GM19452 (cell line): ENCODE data around the gene GYPC.
A peak's percentile ranks its signal among the peaks of the same experiment; 100 is the strongest.
"Not testable (repeated sequence)": the region's sequence is repeated elsewhere in the genome, so short reads cannot be mapped to it uniquely, and the experiment has no call there.

ENCODE experiments used
- ATAC-seq: cut with Tn5 transposase; IDR thresholded peaks from one replicate; pipeline ENCODE4 v1.9.1; 2021; ENCODE audit not compliant: unreplicated experiment

GYPC gene, protein sequence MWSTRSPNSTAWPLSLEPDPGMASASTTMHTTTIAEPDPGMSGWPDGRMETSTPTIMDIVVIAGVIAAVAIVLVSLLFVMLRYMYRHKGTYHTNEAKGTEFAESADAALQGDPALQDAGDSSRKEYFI

DNA sequence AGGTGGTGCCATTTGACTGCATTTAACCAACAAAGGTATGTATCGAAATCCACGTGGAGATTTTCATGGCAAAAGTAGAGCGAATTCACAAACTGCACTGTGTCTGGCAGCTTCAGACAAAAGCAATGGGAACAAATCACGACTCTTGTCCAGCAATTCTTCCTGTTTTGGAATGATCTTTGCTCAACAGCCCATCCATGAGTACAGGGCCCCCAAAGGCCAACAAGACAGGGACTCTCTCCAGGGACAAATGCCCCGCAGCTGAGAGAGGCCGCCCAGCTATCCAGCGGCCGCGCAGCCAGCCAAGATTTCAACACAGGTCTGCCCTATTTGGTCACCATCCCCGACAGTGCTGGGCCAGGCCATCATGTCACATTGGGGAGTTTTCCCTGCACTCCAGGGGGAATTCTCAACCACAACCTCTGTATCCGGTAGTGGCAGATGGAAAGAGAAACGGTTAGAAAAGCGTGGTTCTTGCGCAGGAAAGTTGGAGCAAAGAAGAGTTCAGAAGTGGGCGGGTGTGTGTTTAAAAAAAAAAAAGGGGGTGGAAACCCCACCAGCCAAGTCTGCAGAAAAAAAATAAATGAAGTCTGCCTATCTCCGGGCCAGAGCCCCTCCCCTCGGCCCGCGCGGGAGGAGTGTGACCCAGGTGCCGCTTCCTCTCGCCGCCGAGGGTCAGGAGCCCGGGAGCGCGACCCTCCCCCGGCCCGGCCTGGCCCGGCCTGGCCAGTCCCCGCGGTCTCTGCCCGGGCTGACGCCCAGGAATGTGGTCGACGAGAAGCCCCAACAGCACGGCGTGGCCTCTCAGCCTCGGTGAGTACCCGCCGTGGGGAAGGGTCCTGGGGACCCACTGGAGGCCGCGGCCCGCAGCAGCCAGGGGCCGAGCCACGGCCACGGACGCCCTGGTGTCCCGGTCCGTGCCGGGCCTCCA, at the start of gene GYPC:
GYPC (plus strand) TSS at position 659 of the 931 bp plus-strand sequence; CDS start at position 765, 106 bp downstream.
- peak; percentile 29 for ATAC-seq

DNA sequence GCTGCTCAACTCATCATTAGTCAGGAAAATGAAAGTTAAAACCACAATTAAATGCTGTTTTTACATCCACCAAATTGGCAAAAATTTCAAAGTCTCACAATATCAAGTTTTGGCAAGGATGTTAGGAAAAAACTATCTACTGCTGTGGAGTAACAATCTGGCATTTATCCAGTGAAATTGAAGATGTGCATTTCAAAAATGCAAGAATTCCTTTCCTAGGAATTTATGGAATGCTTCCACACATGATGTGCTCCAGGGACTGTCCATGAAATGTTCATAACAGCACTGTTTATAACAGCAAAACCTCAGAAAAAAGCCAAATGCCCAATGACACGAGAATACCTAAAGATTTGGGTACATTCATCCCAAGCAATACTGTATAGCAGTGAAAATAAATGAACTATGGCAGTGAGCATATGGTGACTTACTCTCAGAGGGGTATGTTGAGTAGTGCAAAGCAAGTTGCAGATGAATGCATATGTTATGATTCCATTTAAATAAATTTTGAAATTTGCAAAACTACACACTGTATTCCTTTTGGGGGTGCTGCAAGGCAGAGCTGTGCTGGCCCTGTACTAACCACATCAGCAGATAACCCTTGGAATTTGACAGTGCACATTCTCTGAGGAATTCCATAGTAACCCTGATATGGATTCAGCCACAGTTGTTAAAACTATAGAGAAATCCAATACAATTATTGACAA, 41.3 kb upstream of the GYPC start:
- ATAC-seq = no peak

DNA sequence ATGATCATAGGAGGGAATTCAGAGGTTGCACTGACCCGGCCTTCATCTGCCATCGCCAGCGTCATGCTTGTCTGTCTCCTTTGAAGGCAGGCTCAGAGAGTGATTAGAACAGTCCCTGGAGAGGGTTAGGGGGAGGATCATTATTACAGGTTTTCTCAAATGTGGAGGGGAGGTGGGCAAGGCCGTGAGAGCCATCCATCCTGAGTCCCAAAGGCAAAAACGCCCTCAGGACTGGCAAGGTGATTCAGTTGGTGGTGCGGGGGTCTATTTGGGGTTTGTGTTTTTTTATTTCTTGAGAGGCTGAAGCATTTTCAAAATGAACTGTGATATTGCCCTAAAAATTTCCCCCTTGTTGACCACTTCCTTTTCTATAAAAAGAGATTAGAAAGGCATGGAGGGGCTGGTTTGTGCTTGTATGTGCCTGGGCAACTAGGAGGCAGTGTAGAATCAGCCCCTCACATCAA, 39.3 kb upstream of the GYPC start:
- ATAC-seq = no peak

DNA sequence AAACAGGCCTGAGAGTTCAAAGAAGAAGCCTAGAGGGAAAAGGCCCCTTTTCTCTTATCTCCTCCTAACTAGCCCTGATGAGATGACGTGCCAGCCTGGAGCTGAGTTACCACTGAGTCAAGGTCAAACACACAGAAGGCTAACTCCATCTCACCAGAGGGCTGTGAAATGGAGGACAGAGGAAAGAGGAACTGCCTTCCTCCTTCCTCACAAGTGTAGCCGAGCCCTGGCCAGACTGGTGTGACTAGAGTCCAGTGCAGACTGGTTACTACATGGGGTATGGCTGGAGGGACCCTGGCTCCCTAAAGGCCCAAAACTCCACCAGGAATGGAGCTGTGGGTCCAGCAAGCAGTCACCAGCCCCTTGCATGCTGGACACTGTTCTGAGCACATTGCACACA, 35.7 kb upstream of the GYPC start:
- no peak for ATAC-seq

DNA sequence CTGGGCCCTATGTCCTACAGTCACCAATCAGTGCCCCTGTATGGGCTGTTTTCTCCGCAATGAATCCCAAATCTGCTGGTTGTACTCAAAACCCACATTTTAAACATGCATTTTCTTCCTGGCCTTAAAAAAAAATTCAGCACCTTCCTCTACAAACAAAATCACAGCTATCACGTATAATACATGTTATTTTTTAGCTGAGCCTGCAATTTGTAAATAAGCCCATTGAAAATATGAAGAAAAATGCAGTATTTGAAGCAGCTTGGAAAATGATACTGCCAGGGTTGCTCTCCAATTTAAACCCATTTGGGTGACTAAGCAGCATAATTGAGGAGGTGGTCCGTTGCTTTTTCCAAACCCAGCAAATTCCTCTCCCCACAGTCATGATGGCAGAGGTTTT, 33.0 kb upstream of the GYPC start:
- no peak for ATAC-seq

DNA sequence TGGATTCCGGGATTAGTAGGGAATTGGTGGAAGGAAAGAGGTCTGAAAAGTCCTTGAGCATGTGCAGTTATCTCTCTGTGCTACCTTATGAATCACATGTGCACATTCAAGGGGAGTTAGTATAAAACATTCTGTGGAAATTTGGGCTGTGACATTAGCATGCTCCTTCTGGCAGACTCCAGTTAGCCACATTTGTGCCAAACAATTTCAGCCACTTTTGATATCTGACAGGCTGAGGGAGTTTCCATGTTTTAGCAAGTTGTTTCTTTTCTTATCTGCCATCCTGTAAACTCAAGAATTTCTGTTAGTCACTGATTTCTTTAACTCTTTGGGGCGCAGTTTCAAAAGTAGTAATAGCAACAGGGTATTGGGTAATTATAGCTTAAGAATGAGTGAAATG, 28.3 kb upstream of the GYPC start:
- ATAC-seq = no peak

DNA sequence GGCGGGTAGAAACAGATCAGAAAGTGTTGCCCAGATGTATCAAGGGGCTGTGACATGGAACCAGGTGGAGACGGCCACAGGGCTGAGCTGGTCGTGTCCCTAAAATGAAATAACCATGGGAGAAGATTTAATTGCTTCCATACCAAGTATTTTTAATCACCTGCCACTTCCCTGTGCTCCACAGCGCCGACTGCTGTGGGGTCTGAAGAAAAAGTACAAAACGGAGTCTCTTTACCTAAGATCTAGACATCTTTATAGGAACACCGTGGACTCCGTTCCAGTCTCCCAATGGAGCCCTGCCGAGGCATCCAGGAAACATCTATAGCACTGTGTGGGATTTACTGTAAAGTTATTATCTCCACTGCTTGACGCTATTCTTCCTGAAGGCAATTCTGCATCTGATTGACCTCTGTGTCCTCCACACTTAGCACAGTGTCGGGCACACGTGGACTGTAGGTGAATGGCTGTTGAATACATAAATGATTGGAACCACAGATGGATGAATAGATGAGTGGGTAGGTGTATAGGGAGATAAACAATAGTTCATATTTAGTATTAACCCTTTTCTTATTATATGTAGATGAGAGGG, 21.6 kb upstream of the GYPC start:
- no peak for ATAC-seq

DNA sequence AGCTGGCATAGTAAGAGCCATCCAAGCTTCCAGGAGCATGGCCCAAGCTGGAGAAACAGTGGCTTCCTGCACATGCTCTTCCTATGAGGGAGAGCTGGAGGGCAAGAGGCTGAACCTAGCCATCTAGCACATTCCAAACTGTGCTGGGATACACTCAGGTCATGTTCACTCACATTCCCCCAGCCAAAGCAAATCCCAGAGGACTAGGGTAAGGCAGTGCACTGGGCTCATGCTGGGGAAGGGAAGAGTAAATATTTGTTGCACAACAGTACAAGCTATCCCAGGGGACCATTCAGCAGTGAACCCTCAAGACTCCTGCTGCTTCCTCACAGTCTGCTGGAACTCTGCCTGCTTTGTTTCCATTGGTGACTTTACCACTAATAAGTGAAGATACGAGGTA, 20.7 kb upstream of the GYPC start:
- ATAC-seq = no peak

DNA sequence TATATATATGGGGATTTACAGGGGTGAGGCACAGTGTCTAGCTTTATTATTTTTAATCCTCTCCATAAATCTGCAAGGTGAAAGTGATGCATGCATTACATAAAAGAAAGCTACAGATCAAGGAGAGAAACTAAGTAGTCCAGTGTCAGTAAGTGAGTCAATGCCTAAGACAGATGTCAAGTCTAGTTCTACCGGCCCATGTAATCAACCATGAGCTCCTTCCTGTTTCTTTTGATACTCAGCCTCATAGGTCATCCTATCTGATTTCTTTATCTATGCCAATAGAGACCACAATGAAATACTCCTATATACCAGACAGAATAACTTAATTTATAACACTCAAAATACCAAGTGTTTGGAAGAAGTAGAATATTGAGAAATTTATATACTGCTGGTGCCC, 20.2 kb upstream of the GYPC start:
- ATAC-seq = no peak

DNA sequence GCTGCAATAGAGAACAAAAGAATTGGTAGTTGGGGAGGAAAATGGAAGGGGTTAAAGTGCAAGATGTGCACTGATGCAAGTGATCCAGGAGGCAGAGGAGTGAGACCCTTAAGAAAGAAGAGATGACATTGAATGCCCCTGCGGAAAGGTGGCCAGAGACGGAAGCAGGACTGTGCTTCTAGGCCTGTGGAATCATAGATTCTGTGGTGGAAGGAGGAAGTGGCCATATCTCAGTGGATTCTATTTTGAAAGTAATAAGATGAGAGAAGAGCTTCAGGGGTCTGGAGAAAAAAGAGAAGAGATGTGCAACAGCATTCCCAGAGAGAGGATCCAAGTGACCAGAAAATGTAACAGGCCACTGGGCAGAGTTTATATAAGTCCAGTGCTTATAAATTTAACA, 18.6 kb upstream of the GYPC start:
- ATAC-seq = no peak

DNA sequence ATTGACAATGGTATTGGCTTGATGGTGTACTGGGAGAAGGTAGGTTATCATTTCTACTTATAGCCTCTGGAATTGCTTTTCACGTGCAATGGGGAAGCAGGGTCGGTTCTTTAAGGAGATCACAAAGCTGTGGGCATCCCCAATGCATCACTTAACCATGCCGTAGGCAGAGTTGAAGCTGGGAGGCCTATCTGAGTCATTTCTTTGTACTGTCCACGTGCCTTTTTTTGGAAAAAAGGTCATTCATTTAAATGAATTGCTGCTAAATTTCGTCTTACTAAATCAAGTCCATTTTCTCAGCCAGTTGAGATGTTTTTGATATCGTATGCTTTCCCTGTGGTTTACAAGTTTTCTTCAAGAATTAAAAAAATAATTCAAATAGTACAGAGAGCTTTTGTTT, 17.2 kb upstream of the GYPC start:
- no peak for ATAC-seq

DNA sequence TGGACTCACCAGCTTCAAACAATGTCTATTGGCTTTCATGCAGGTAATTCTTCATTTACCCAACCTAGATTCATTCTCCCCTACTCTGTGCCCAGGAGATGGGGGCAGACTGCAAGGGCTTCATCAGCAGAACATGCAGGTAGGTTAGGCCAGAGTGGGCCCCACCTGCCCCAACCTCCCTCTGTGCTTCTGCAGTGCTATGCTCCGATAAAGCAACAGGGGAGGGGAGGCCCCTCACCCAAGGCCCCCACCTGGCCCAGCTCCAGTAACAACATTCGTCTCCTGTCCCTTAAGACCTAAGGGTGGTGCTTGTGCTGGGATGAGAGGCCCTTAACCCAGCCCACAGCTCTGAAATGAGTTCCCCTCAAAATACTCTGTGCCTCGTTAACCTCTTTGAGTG, 16.7 kb upstream of the GYPC start:
- ATAC-seq = no peak

DNA sequence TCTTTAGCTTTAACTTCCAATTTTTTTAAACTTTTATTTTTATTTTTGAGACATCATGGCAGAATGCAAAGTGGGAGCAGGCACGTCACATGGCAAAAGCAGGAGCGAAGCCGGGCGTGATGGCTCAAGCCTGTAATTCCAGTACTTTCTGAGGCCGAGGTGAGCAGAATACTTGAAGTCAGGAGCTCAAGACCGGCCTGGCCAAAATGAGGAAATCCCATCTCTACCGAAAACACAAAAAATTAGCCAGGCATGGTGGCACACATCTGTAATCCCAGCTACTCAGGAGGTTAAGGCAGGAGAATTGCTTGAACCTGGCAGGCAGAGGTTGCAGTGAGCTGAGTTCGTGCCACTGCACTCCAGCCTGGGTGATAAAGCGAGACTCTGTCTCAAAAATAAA, 14.7 kb upstream of the GYPC start:
- not testable (repeated sequence) for ATAC-seq

DNA sequence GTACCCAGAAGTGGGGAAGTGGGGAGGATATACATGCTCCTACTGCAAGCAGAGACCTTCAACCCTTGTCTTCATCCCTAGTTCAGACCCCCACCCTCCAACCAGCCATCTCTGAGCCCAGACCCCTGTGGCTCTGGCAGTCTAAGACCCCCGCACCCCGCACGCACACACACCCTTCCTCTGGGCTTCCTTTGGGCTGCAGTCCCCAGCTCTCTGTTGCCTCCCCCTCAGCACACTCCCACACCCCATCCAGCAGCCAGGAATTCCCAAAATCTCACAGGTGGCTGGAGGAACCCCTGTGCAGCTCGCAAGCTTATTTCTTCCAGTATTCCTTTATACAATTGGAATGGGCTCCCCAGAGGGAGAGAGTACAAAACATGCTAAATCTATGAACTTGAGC, 13.9 kb upstream of the GYPC start:
- no peak for ATAC-seq

DNA sequence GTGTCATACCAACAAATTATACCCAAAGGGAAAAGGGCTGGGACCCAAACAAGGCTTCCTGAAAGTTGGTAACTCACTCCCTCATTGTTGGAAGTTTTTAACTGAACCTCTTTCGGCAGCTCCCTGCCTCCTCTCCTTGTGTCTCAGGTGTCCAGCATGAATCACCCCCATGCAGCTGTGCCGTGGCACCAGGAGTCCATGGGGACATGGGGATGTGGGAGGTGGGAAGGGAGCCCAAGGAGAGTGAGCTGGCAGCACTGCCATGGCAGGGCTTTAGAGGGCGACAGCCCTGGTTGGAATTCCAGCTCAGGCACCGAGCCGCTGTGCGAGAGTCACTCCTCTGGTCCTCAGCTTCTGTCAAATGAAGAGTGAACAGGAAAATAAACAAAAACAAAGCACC, 12.5 kb upstream of the GYPC start:
- no peak for ATAC-seq

DNA sequence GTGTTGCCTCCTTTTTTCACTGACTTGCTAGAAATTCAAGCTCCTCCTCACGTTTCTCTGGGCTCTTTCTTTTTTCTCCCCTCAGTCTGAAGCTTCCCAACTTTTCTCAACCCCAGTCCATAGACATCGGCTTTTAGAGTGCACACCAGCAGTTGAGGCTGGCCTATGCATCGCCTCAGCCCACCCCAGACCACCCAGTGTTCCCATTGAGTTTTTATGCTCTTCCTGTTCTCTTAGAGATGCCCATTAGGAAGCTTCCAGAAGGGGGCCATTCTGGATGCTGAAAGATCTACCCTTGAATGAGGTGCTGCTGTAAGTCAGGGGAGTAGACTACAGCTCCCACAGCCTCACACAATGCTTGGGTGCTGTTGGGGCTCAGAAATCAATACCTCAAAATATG, 12.0 kb upstream of the GYPC start:
- ATAC-seq = no peak

DNA sequence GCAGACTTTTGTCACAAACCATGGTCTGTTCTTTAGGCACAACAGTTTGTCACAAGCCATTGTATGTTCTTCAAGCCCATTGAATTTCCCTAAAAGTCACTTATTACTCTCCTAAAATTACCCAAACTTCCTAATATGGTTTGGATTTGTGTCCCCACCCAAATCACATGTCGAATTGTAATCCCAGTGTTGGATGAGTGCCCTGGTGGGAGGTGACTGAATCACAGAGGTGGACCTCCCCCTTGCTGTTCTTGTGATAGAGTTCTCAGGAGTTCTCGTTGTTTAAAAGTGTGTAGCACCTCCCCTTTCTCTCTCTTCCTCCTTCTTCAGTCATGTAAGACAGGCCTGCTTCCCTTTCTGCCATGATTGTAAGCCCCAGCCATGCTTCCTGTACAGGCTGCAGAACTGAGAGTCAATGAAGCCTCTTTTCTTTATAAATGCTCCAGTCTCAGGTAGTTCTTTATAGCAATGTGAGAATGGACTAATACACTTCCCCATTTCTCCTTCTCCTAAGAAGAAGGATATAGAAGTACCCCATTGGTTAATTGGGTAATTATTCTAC, 11.2 kb upstream of the GYPC start:
- ATAC-seq = peak; percentile 83

DNA sequence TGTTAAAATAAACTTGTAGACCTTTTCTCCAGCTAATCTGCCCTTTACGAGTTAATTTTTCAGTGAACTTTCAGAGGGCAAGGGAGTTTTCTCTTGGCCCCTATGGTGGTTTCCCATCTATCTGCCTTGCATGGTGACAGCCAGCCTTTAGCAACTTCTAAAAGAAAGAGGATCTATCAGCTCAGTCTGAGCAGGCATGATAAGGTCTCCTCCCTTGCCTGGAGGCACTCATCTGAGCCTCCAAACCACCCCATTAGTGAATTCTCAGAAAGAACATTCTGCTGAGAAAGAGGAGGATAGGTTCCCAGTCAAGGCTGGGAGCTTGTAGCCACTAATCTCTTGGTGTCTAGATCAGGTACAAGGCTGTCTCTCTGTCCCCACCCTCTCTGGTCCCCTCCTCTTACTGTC, 10.7 kb upstream of the GYPC start:
- peak; percentile 44 for ATAC-seq

DNA sequence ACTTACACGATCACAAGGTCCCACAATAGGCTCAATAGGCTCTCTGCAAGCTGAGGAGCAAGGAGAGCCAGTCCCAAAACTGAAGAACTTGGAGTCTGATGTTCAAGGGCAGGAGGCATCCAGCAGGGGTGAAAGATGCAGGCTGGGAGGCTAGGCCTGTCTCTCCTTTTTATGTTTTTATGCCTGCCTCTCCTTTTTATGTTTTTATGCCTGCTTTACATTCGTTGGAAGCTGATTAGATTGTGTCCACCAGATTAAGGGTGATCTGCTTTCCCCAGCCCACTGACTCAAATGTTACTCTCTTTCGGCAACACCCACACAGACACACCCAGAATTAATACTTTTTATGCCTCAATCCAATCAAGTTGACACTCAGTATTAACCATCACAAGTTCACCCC, 9.9 kb upstream of the GYPC start:
- ATAC-seq = no peak

DNA sequence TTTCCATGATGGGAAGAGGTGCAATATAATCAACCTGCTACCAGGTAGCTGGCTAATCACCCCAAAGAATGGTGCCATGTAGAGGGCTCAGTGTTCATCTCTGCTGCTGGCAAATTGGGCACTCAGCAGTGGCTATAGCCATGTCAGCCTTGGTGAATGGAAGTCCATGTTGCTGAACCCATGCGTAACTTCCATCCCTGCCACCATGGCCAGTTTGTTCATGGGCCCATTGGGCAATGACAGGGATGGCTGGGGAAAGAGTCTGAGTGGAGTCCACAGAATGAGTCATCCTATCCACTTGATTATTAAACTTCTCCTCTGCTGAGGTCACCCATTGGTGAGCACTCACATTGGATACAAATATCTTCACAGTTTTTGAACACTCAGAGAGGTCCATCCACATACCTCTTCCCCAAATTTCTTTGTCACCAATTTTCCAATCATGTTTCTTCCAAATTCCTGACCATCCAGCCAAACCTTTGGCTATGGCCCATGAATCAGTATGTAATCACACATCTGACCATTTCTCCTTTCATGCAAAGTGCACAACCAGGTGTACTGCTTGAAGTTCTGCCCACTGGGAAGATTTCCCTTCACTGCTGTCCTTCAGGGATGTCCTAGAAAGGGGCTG, 8.1 kb upstream of the GYPC start:
- not testable (repeated sequence) for ATAC-seq

DNA sequence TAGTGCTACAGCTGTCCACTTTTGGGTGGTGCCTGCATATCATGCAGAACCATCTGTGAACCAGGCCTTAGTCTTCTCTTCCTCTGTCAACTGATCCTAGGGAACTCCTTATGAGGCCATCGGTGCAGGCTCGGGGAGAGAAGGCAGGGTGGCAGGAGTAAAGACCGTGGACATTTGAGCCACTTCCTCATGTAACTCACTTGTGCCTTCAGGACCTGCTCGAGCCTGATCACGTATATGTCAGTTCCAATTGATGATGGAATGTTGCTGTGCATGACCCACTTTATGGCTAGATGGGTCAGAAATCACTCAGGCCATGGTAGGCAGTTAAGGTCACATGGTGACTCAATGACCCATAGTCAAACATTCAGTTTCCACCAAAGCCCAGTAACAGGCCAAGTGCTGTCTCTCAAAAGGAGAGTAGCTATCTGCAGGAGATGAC, 7.6 kb upstream of the GYPC start:
- ATAC-seq = not testable (repeated sequence)
